Heart right ventricle (tissue), 16 donors: ENCODE measurements around the gene S100A9. TPM values are rescaled to one million over a fixed set of nuclear protein-coding genes. Genes with fewer than 3 reads are reported as not detected.
A peak's percentile ranks its signal among the peaks of the same experiment; 100 is the strongest.

Experiments
- ATAC-seq, 8 donors: fragments of 200-7000 bp; cut with Tn5 transposase; one replicate each; pipeline ENCODE4 v1.9.1; 2020; ENCODE audit warnings: mild to moderate bottlenecking in 8 of 8, moderate library complexity in 8 of 8, moderate number of reproducible peaks in 1 of 8
- DNase-seq, 2 donors: peaks; one replicate each; pipeline ENCODE4 v3.0.0-alpha.2; 2020
- H3K27ac ChIP-seq, 10 donors: fragments of 200-600 bp; sonication (generic) in 2 of 10; one replicate each; pipeline versions ENCODE4 v1.5.0 to v1.8.0; 2020 to 2022; ENCODE audit warnings: mild to moderate bottlenecking in 3 of 10
- H3K27me3 ChIP-seq, 7 donors: fragments of 200-600 bp; one replicate each; pipeline ENCODE4 v1.8.0; 2021 to 2022; ENCODE audit warnings: mild to moderate bottlenecking in 2 of 7
- H3K36me3 ChIP-seq, 9 donors: fragments of 200-600 bp; sonication (generic) in 1 of 9; one replicate each; pipeline versions ENCODE4 v1.5.0 to v1.8.0; 2020 to 2022; ENCODE audit warnings: mild to moderate bottlenecking in 2 of 9
- H3K4me1 ChIP-seq, 9 donors: fragments of 200-600 bp; sonication (generic) in 1 of 9; one replicate each; pipeline versions ENCODE4 v1.5.0 to v1.8.0; 2020 to 2022; ENCODE audit warnings: mild to moderate bottlenecking in 4 of 9
- H3K4me3 ChIP-seq, 10 donors: fragments of 200-600 bp; sonication (generic) in 2 of 10; one replicate each; pipeline versions ENCODE4 v1.5.0 to v1.8.0; 2020 to 2022; ENCODE audit warnings: mild to moderate bottlenecking in 7 of 10, moderate library complexity in 2 of 10
- H3K9me3 ChIP-seq, 11 donors: fragments of 200-600 bp in 10 of 11; sonication (generic) in 2 of 11; one replicate each; pipeline versions ENCODE4 v1.5.0 to v1.8.0; 2013 to 2022; ENCODE audit warnings: mild to moderate bottlenecking in 2 of 11, control low read depth in 1 of 11, moderate library complexity in 1 of 11
- WGBS, 2 donors: extraction: QIAGEN DNeasy Blood & Tissue Kit; methylation state at CpG; one replicate each; pipeline ENCODE4 v1.1.7; 2013; ENCODE audit warnings: inconsistent platforms in 1 of 2; 5-methylcytosine and 5-hydroxymethylcytosine counted together
- intact Hi-C, 10 donors: fragments of 100-400 bp; cut with DNase I; formaldehyde crosslinking; loops; one replicate each; pipeline versions ENCODE4 v1.11.1 to v1.14.2; 2022
- polyA plus RNA-seq, 2 donors: library from polyadenylated mRNA; stranded (reverse); fragments of 200-250 nt; gene quantifications; one replicate each; pipeline ENCODE4 v1.2.3, GENCODE V29; 2013
- total RNA-seq, 10 donors: library from RNA; stranded (reverse); fragmentation: NEBNext Ultra II Directional in 3 of 10; extraction: Animal tissue kit (Norgen Biotek cat#: 25700) in 3 of 10; gene quantifications; one replicate each; pipeline versions ENCODE4 v1.2.1 to v1.2.4, GENCODE V29; 2021 to 2023
- TF ChIP-seq, protein P1 (sequence below), 9 donors: fragments of 200-600 bp; sonication (generic) in 2 of 9; IDR thresholded peaks; one replicate each; pipeline versions ENCODE4 v1.5.0 to v1.8.0; 2021 to 2022; ENCODE audit warnings: antibody characterized with exemption in 9 of 9, mild to moderate bottlenecking in 5 of 9, moderate library complexity in 1 of 9
- donor health status: Arrhythmogenic right ventricular cardiomyopathy.
- donor health status: ischemic (EF 13 %, LVEDD 7.1; RV severe dilation, severe dysfunction).
- donor health status: healthy with polysubstance abuse.
- donor health status: DM: no; HTN: yes; CAD: no.
- donor health status: DM: no; HTN: no; CAD: no.
- donor health status: ischemic (EF 25% LVEDD 6.9; RV normal size, moderate dysfunction).
- donor health status: ischemic (EF 25% LVEDD 5.7; RV mildly dilated, moderate dysfunction).
- donor health status: healthy.
- donor health status: DM: yes; HTN: yes; CAD: no.
- donor health status: Ischemic cardiomyopathy.
- donor health status: ischemic (EF 35%, LVEDD 5.7; RV mildly dilated, moderate dysfunction).
- donor health status: nonischemic (EF 11% LVEDD 7.7; RV severe dilation, severe dysfunction).
- donor health status: DM: yes; HTN: yes; CAD: no.
- donor health status: PGD.
- donor health status: ischemic (EF 29% LVEDD 5.4; RV normal size, mild dysfunction).
- donor health status: nonischemic (EF 23%, LVEDD 6.1; RV moderate dilation, normal function).

Gene S100A9
- total and polyA plus RNA-seq, 12 donors: 9.9 to 182 (median 71.5) TPM

- 74 to 81% methylated on average over 2 of the region's 2 CpGs for WGBS, 2 donors
- peak overlapping the region in 2 of 10 donors; percentile 10 to 86 for H3K27ac ChIP-seq
- DNase-seq (no peak), ATAC-seq (peak in 5 of 8 donors; percentile 26 to 60 (median 43))
- H3K27me3 ChIP-seq: no peaks in the 10 kb centered on the region
- no peaks in the 10 kb centered on the region for H3K9me3 ChIP-seq
- H3K4me3 ChIP-seq: peak overlapping the region in 1 of 10 donors; percentile 50
- intact Hi-C loops: loop anchor here in 1 of 10 donors (5.0 kb wide), 1 partner anchor 122 kb away; no protein-coding TSS in a partner anchor
- H3K4me1 ChIP-seq: peaks cover 0 to 60% (median 6%) of the 10 kb centered on the region in 9 donors
- H3K36me3 ChIP-seq: peaks cover 0 to 5% (median 0%) of the 10 kb centered on the region in 9 donors
- TF ChIP-seq, protein P1, sequence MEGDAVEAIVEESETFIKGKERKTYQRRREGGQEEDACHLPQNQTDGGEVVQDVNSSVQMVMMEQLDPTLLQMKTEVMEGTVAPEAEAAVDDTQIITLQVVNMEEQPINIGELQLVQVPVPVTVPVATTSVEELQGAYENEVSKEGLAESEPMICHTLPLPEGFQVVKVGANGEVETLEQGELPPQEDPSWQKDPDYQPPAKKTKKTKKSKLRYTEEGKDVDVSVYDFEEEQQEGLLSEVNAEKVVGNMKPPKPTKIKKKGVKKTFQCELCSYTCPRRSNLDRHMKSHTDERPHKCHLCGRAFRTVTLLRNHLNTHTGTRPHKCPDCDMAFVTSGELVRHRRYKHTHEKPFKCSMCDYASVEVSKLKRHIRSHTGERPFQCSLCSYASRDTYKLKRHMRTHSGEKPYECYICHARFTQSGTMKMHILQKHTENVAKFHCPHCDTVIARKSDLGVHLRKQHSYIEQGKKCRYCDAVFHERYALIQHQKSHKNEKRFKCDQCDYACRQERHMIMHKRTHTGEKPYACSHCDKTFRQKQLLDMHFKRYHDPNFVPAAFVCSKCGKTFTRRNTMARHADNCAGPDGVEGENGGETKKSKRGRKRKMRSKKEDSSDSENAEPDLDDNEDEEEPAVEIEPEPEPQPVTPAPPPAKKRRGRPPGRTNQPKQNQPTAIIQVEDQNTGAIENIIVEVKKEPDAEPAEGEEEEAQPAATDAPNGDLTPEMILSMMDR (IDR thresholded peaks at IDR 0.05): no peak
Observed at GRCh38 chr1:153360190-153360589, 2.5 kb downstream of the S100A9 start.

DNA sequence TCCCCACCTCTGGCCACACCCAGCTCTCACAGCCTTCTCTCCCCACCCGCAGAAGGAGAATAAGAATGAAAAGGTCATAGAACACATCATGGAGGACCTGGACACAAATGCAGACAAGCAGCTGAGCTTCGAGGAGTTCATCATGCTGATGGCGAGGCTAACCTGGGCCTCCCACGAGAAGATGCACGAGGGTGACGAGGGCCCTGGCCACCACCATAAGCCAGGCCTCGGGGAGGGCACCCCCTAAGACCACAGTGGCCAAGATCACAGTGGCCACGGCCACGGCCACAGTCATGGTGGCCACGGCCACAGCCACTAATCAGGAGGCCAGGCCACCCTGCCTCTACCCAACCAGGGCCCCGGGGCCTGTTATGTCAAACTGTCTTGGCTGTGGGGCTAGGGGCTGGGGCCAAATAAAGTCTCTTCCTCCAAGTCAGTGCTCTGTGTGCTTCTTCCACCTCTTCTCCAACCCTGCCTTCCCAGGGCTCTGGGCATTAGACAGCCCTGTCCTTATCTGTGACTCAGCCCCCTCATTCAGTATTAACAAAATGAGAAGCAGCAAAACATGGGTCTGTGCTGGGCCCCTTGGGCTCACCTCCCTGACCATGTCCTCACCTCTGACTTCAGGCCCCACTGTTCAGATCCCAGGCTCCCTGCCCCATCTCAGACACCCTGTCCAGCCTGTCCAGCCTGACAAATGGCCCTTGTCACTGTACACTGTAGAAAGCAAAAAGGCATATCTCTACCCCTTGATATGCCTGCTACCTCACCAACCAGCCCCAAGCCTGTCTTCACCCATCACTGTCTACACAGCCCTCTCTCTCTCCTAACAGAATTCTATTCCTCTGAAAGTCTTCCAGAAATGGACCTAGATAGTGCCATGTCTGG lies 3.2 kb downstream of the S100A9 start:
- peak in 4 of 8 donors; percentile 12 to 43 (median 20) for ATAC-seq

GRCh38 chr1:153361480-153362109 lies 3.9 kb downstream of the S100A9 start:
- TF ChIP-seq, protein P1 (IDR thresholded peaks at IDR 0.05): no peak
- H3K36me3 ChIP-seq: peaks cover 0 to 5% (median 0%) of the 10 kb centered on the region in 9 donors
- no peak for DNase-seq
- peaks cover 0 to 3% (median 0%) of the 10 kb centered on the region in 7 donors for H3K27me3 ChIP-seq
- 80% methylated on average over 4 of the region's 4 CpGs for WGBS, 2 donors
- peak overlapping the region in 1 of 10 donors; percentile 86 for H3K27ac ChIP-seq
- no peaks in the 10 kb centered on the region for H3K9me3 ChIP-seq
- no peak overlapping the region for H3K4me3 ChIP-seq
- ATAC-seq: no peak
- H3K4me1 ChIP-seq: peaks cover 0 to 63% (median 6%) of the 10 kb centered on the region in 9 donors
- intact Hi-C loops: loop anchor here in 1 of 10 donors (5.0 kb wide), 1 partner anchor 121 kb away; no protein-coding TSS in a partner anchor

More for the DNA sequence above, 3.2 kb downstream of the S100A9 start:
- intact Hi-C loops: loop anchor here in 1 of 10 donors (5.0 kb wide), 1 partner anchor 121 kb away; no protein-coding TSS in a partner anchor
- DNase-seq: no peak
- H3K4me1 ChIP-seq: peaks cover 0 to 63% (median 6%) of the 10 kb centered on the region in 9 donors
- TF ChIP-seq, protein P1 (IDR thresholded peaks at IDR 0.05): no peak
- H3K36me3 ChIP-seq: peaks cover 0 to 5% (median 0%) of the 10 kb centered on the region in 9 donors
- WGBS, 2 donors: 88 to 94% methylated on average over 11 of the region's 11 CpGs
- peak overlapping the region in 2 of 10 donors; percentile 10 to 86 for H3K27ac ChIP-seq
- H3K4me3 ChIP-seq: peak overlapping the region in 1 of 10 donors; percentile 50
- H3K9me3 ChIP-seq: no peaks in the 10 kb centered on the region
- H3K27me3 ChIP-seq: peaks cover 0 to 3% (median 0%) of the 10 kb centered on the region in 7 donors
